ENCODE data around the gene RNF19B.

The RNF19B gene

GRCh38 chr1:32899586-32900296, 64.9 kb downstream of the RNF19B start:
- no peak for DNase-seq

- no peak for DNase-seq
These were observed 65.7 kb downstream of the RNF19B start for GRCh38 chr1:32898958-32899357.

- DNase-seq = no peak
These were observed 66.6 kb downstream of the RNF19B start for GRCh38 chr1:32898056-32898455.

GRCh38 chr1:32897082-32898049, 67.2 kb downstream of the RNF19B start:
- DNase-seq = no peak

- DNase-seq = no peak
These were observed 68.2 kb downstream of the RNF19B start for GRCh38 chr1:32896451-32896850.

GRCh38 chr1:32895325-32896215, 69.0 kb downstream of the RNF19B start:
- DNase-seq = no peak

- no peak for DNase-seq
These were observed 69.9 kb downstream of the RNF19B start for GRCh38 chr1:32894681-32895080.

GRCh38 chr1:32894019-32894600, 70.5 kb downstream of the RNF19B start:
- DNase-seq = no peak

GRCh38 chr1:32893198-32894018, 71.2 kb downstream of the RNF19B start:
- DNase-seq = peak; percentile 41

GRCh38 chr1:32892368-32893197, 72.0 kb downstream of the RNF19B start:
- peak; percentile 53 for DNase-seq

- DNase-seq = no peak
These were observed 73.0 kb downstream of the RNF19B start for GRCh38 chr1:32891630-32892029.

- no peak for DNase-seq
These were observed 73.4 kb downstream of the RNF19B start for GRCh38 chr1:32891241-32891570.

- DNase-seq = no peak
These were observed 73.9 kb downstream of the RNF19B start for GRCh38 chr1:32890516-32891240.

- no peak for DNase-seq
These were observed 74.8 kb downstream of the RNF19B start for GRCh38 chr1:32889731-32890278.

- no peak for DNase-seq
These were observed 75.8 kb downstream of the RNF19B start for GRCh38 chr1:32888677-32889420.

- no peak for DNase-seq
These were observed 76.5 kb downstream of the RNF19B start for GRCh38 chr1:32888134-32888533.

GRCh38 chr1:32887623-32888022, 77.0 kb downstream of the RNF19B start:
- no peak for DNase-seq

- peak; percentile 8 for DNase-seq
These were observed 77.7 kb downstream of the RNF19B start for GRCh38 chr1:32886828-32887414.

Data from DMS79 (cell line).